Body of pancreas (tissue), 4 donors: ENCODE data around the gene USP47. TPM values are rescaled to one million over a fixed set of nuclear protein-coding genes. Genes with fewer than 3 reads are reported as not detected.
A peak's percentile ranks its signal among the peaks of the same experiment; 100 is the strongest.

ENCODE experiments used
- ATAC-seq: fragments of 150-250 bp; one replicate; pipeline ENCODE4 v1.9.1; 2016
- DNase-seq, 4 donors: peaks; one replicate each; pipeline ENCODE4 v3.0.0-alpha.2; 2019
- H3K27ac ChIP-seq, 4 donors: fragments of 200-600 bp; sonication (generic); 1 replicate in 3 of 4; 2 replicates in 1 of 4; pipeline versions ENCODE4 v1.5.1 to v1.6.1; 2016 to 2019; ENCODE audit warnings: mild to moderate bottlenecking in 1 of 4, mixed read lengths in 1 of 4, moderate library complexity in 1 of 4
- H3K27me3 ChIP-seq, 2 donors: fragments of 200-600 bp; sonication (generic); one replicate each; pipeline ENCODE4 v1.6.0; 2016; ENCODE audit warnings: mild to moderate bottlenecking in 1 of 2
- H3K36me3 ChIP-seq, 2 donors: fragments of 200-600 bp; sonication (generic); replicated peaks in 1 of 2; 2 replicates each; pipeline ENCODE4 v1.5.1; 2016; ENCODE audit warnings: low read depth in 2 of 2; ENCODE audit not compliant: insufficient read depth in 1 of 2
- H3K4me1 ChIP-seq: fragments of 200-600 bp; sonication (generic); one replicate; pipeline ENCODE4 v1.6.0; 2016
- H3K4me3 ChIP-seq, 2 donors: fragments of 200-600 bp; sonication (generic); 1 replicate in 1 of 2; 2 replicates in 1 of 2; pipeline ENCODE4 v1.5.1; 2016 to 2019
- H3K9me3 ChIP-seq, 3 donors: fragments of 200-600 bp; sonication (generic); 1 replicate in 2 of 3; 2 replicates in 1 of 3; pipeline ENCODE4 v1.5.1; 2016
- CTCF ChIP-seq, 7 experiments: fragments of 450-650 bp in 4 of 7; fragments of 200-600 bp in 3 of 7; sonication (generic) in 3 of 7; IDR thresholded peaks; one replicate each; pipeline ENCODE4 v1.5.1; 2016 to 2019; ENCODE audit warnings: antibody characterized with exemption in 7 of 7
- POLR2A ChIP-seq, 3 donors: fragments of 450-650 bp; IDR thresholded peaks; one replicate each; pipeline ENCODE4 v1.6.1; 2016; ENCODE audit warnings: antibody characterized with exemption in 3 of 3, mild to moderate bottlenecking in 2 of 3
- WGBS, 2 donors: methylation state at CpG; one replicate each; pipeline ENCODE4 v1.1.5; 2017; 5-methylcytosine and 5-hydroxymethylcytosine counted together
- intact Hi-C: fragments of 100-400 bp; cut with DNase I; formaldehyde crosslinking; loops from one replicate; pipeline ENCODE4 v1.15.1; 2023
- total RNA-seq, 2 donors: library from RNA; depleted of rRNA; stranded (reverse); fragments of >200 nt; gene quantifications; one replicate each; pipeline ENCODE4 v1.1.0, GENCODE V29; 2016

Gene USP47
- total RNA-seq, 2 donors from 2014 or later = 51.1 to 63.3 TPM

- Histone ChIP-seq H3K36me3 (no peaks in the 10 kb centered on the region), H3K4me3 (no peak overlapping the region), H3K27ac (peak overlapping the region in 1 of 4 donors; percentile 27), H3K27me3 (no peaks in the 10 kb centered on the region), H3K9me3 (no peaks in the 10 kb centered on the region), H3K4me1 (peaks cover 31% of the 10 kb centered on the region)
- ATAC-seq (no peak), DNase-seq (no peak)
- WGBS, 2 donors = 62 to 86% methylated on average over 3 of the region's 3 CpGs
- TF ChIP-seq POLR2A (IDR thresholded peaks at IDR 0.05) (no peak), CTCF (IDR thresholded peaks at IDR 0.05) (no peak)
- intact Hi-C loops = no loop called here
Measured at GRCh38 chr11:11972730-11973341, 131.1 kb downstream of the USP47 start.

- peak overlapping the region in 1 of 4 donors; percentile 27 for H3K27ac ChIP-seq
- ATAC-seq = peak; percentile 52
Measured at GRCh38 chr11:11973361-11973800, 131.6 kb downstream of the USP47 start.

GRCh38 chr11:11973866-11974265, 132.1 kb downstream of the USP47 start:
- WGBS, 2 donors = 73 to 84% methylated on average over 4 of the region's 4 CpGs
- no peaks in the 10 kb centered on the region for H3K36me3 ChIP-seq
- H3K4me1 ChIP-seq = peaks cover 34% of the 10 kb centered on the region
- intact Hi-C loops = no loop called here
- H3K9me3 ChIP-seq = no peaks in the 10 kb centered on the region
- ATAC-seq (no peak), DNase-seq (no peak)
- no peak overlapping the region for H3K4me3 ChIP-seq
- H3K27me3 ChIP-seq = no peaks in the 10 kb centered on the region
- peak overlapping the region in 1 of 4 donors; percentile 24 for H3K27ac ChIP-seq
- TF ChIP-seq CTCF (IDR thresholded peaks at IDR 0.05) = no peak
- TF ChIP-seq POLR2A (IDR thresholded peaks at IDR 0.05) = no peak

More at GRCh38 chr11:11973361-11973800, 131.6 kb downstream of the USP47 start:
- TF ChIP-seq CTCF (IDR thresholded peaks at IDR 0.05) = no peak
- no peak for TF ChIP-seq POLR2A (IDR thresholded peaks at IDR 0.05)
- intact Hi-C loops = no loop called here
- DNase-seq = peak in 3 of 4 donors; percentile 34 to 47 (median 36)
- 18 to 26% methylated on average over 8 of the region's 8 CpGs for WGBS, 2 donors
- peaks cover 33% of the 10 kb centered on the region for H3K4me1 ChIP-seq
- no peaks in the 10 kb centered on the region for H3K36me3 ChIP-seq
- no peak overlapping the region for H3K4me3 ChIP-seq
- no peaks in the 10 kb centered on the region for H3K27me3 ChIP-seq
- no peaks in the 10 kb centered on the region for H3K9me3 ChIP-seq

GRCh38 chr11:11975201-11976092, 133.7 kb downstream of the USP47 start:
- WGBS, 2 donors = 79 to 80% methylated on average over 9 to 11 of the region's 11 CpGs
- DNase-seq = no peak
- Histone ChIP-seq H3K4me3 (no peak overlapping the region), H3K27me3 (no peaks in the 10 kb centered on the region), H3K36me3 (no peaks in the 10 kb centered on the region), H3K27ac (no peak overlapping the region), H3K4me1 (peaks cover 43% of the 10 kb centered on the region), H3K9me3 (no peaks in the 10 kb centered on the region)
- intact Hi-C loops = no loop called here
- no peak for ATAC-seq
- no peak for TF ChIP-seq POLR2A (IDR thresholded peaks at IDR 0.05)
- no peak for TF ChIP-seq CTCF (IDR thresholded peaks at IDR 0.05)
